ENCODE measurements around the gene SEPHS1.

The SEPHS1 gene

GRCh38 chr10:13299437-13300287 is 48.4 kb downstream of the SEPHS1 start, which contains the start of gene PHYH:
Gene PHYH (minus strand): TSS chr10:13300064. CDS start chr10:13300042, 22 bp downstream.
- TF ChIP-seq TAF1 (IDR thresholded peaks at IDR 0.05; ENCODE audit: borderline replicate concordance, insufficient read depth, low read length) (no peak), SIN3A (IDR thresholded peaks at IDR 0.05; ENCODE audit: borderline replicate concordance, insufficient read depth, low read length) (peak; percentile 43; the same call in 1 of the 2 replicates), POLR2AphosphoS5 (IDR thresholded peaks at IDR 0.05; ENCODE audit: low read depth, low read length) (0 out of 2 replicates have a peak, but pooled peaks have one; percentile 22), FOXP2 (optimal IDR thresholded peaks at IDR 0.05; ENCODE audit: borderline replicate concordance, extremely low read depth, extremely low read length, insufficient read depth) (no peak)

GRCh38 chr10:13298748-13299436 is 49.2 kb downstream of the SEPHS1 start:
- TF ChIP-seq FOXP2 (optimal IDR thresholded peaks at IDR 0.05; ENCODE audit: borderline replicate concordance, extremely low read depth, extremely low read length, insufficient read depth) (no peak), SIN3A (IDR thresholded peaks at IDR 0.05; ENCODE audit: borderline replicate concordance, insufficient read depth, low read length) (no peak)

- TF ChIP-seq TAF1 (IDR thresholded peaks at IDR 0.05; ENCODE audit: borderline replicate concordance, insufficient read depth, low read length) (no peak), POLR2AphosphoS5 (IDR thresholded peaks at IDR 0.05; ENCODE audit: low read depth, low read length) (no peak), FOXP2 (optimal IDR thresholded peaks at IDR 0.05; ENCODE audit: borderline replicate concordance, extremely low read depth, extremely low read length, insufficient read depth) (no peak), REST (IDR thresholded peaks at IDR 0.05; ENCODE audit: insufficient read depth in 1 of 2, low read depth in 2 of 2, low read length in 2 of 2) (no peak), SIN3A (IDR thresholded peaks at IDR 0.05; ENCODE audit: borderline replicate concordance, insufficient read depth, low read length) (no peak)
These were observed 51.6 kb downstream of the SEPHS1 start for GRCh38 chr10:13296476-13296875.

- TF ChIP-seq SIN3A (IDR thresholded peaks at IDR 0.05; ENCODE audit: borderline replicate concordance, insufficient read depth, low read length) = no peak
- no peak for TF ChIP-seq TAF1 (IDR thresholded peaks at IDR 0.05; ENCODE audit: borderline replicate concordance, insufficient read depth, low read length)
- no peak for TF ChIP-seq REST (IDR thresholded peaks at IDR 0.05; ENCODE audit: insufficient read depth in 1 of 2, low read depth in 2 of 2, low read length in 2 of 2)
- TF ChIP-seq FOXP2 (optimal IDR thresholded peaks at IDR 0.05; ENCODE audit: borderline replicate concordance, extremely low read depth, extremely low read length, insufficient read depth) = no peak
- no peak for TF ChIP-seq POLR2AphosphoS5 (IDR thresholded peaks at IDR 0.05; ENCODE audit: low read depth, low read length)
These were observed 53.3 kb downstream of the SEPHS1 start for GRCh38 chr10:13294784-13295183.

GRCh38 chr10:13291821-13292773 is 56.0 kb downstream of the SEPHS1 start:
- TF ChIP-seq REST (IDR thresholded peaks at IDR 0.05; ENCODE audit: insufficient read depth in 1 of 2, low read depth in 2 of 2, low read length in 2 of 2) (no peak), FOXP2 (optimal IDR thresholded peaks at IDR 0.05; ENCODE audit: borderline replicate concordance, extremely low read depth, extremely low read length, insufficient read depth) (no peak), TAF1 (IDR thresholded peaks at IDR 0.05; ENCODE audit: borderline replicate concordance, insufficient read depth, low read length) (no peak), POLR2AphosphoS5 (IDR thresholded peaks at IDR 0.05; ENCODE audit: low read depth, low read length) (no peak), SIN3A (IDR thresholded peaks at IDR 0.05; ENCODE audit: borderline replicate concordance, insufficient read depth, low read length) (no peak)
